Glomerular endothelial cell (primary cell): ENCODE results near the gene TIMM29. TPM values are rescaled to one million over a fixed set of nuclear protein-coding genes. Genes with fewer than 3 reads are reported as not detected.

ENCODE experiments used
- total RNA-seq: library from RNA; depleted of rRNA; stranded (reverse); fragments of >200 nt; gene quantifications from 2 replicates; pipeline ENCODE4 v1.2.3, GENCODE V29; 2015

The TIMM29 gene
- total RNA-seq, 1 donor from 2014 or later = 38.3 TPM

Other genes with a start within 250 kb of the TIMM29 start
- 23.9 and 25.6 TPM in 2 replicates for gene QTRT1, start 227.4 kb upstream of the TIMM29 start, total RNA-seq
- gene DNM2, start 210.7 kb upstream of the TIMM29 start, total RNA-seq = 123 and 178 TPM in 2 replicates
- 50.2 and 50.7 TPM in 2 replicates for gene TMED1, start 92.6 kb upstream of the TIMM29 start, total RNA-seq
- 0.44 TPM in 1 of 2 replicates, not detected in the other for gene C19orf38, start 80.4 kb upstream of the TIMM29 start, total RNA-seq
- 56.7 and 57.7 TPM in 2 replicates for gene CARM1, start 57.3 kb upstream of the TIMM29 start, total RNA-seq
- gene YIPF2, start 172 bp upstream of the TIMM29 start, total RNA-seq = 44.3 and 66.8 TPM in 2 replicates
- gene SMARCA4, start 32.2 kb downstream of the TIMM29 start, total RNA-seq = 157 and 172 TPM in 2 replicates
- 105 and 163 TPM in 2 replicates for gene LDLR, start 160.7 kb downstream of the TIMM29 start, total RNA-seq
- 4.7 and 11.9 TPM in 2 replicates for gene SPC24, start 227.0 kb downstream of the TIMM29 start, total RNA-seq